HepG2 (cell line): ENCODE results near the gene RFFL. TPM values are rescaled to one million over a fixed set of nuclear protein-coding genes. Genes with fewer than 3 reads are reported as not detected.

Experiments
- ATAC-seq: fragments of 200-7000 bp; cut with Tn5 transposase; 3 replicates; pipeline ENCODE4 v1.9.1; 2020; ENCODE audit warnings: mild to moderate bottlenecking, moderate library complexity
- BruUV-seq: library from RNA; stranded (reverse); fragments of 400-500 nt; replicated peaks from 2 replicates; lab custom pipeline; 2021; lab: Mats Ljungman, UMichigan
- CTCF ChIA-PET: fragments of 300-600 bp; formaldehyde crosslinking; extraction: SDS; loops from one replicate; lab custom pipeline; 2021; ENCODE audit warnings: low total read pairs, inconsistent platforms, low intra/inter-chr PET ratio; lab: Yijun Ruan, JAX
- POLR2A ChIA-PET: fragments of 350-600 bp; sonication (Branson Sonifier 250); formaldehyde crosslinking; loops from one replicate; lab custom pipeline; 2020; ENCODE audit warnings: antibody characterized with exemption, inconsistent platforms; lab: Yijun Ruan, JAX
- DNase-seq: peaks from one replicate; pipeline ENCODE4 v3.0.0-alpha.2; 2015; ENCODE audit warnings: low spot score
- FAIRE-seq: peaks from 3 replicates; lab custom pipeline; 2011; peaks lifted over from hg19 to GRCh38; lab: Jason Lieb, UNC
- H2AFZ ChIP-seq: one replicate; pipeline ENCODE4 v1.6.1; 2011; ENCODE audit warnings: low read length, inconsistent platforms
- H3K27ac ChIP-seq: fragments of 300-600 bp; 3 replicates; pipeline ENCODE4 v1.8.0; 2011; ENCODE audit warnings: mixed run types, mild to moderate bottlenecking, mixed read lengths, low read length, inconsistent platforms; ENCODE audit not compliant: insufficient read depth; ENCODE audit errors: extremely low read length
- H3K27me3 ChIP-seq, 2 experiments: fragments of 200-600 bp in 1 of 2; 2 replicates in 1 of 2; 3 replicates in 1 of 2; pipeline versions ENCODE4 v1.6.0 to v1.8.0; 2011; ENCODE audit warnings: low read length in 2 of 2, mild to moderate bottlenecking in 2 of 2, moderate library complexity in 2 of 2, inconsistent platforms in 1 of 2; ENCODE audit not compliant: insufficient read depth in 2 of 2, control insufficient read depth in 1 of 2
- H3K36me3 ChIP-seq, 2 experiments: fragments of 200-600 bp in 1 of 2; replicated peaks in 1 of 2; 2 replicates in 1 of 2; 3 replicates in 1 of 2; pipeline versions ENCODE4 v1.5.1 to v1.8.0; 2011; ENCODE audit warnings: low read length in 2 of 2, inconsistent platforms in 1 of 2; ENCODE audit not compliant: insufficient read depth in 2 of 2, control insufficient read depth in 1 of 2
- H3K4me1 ChIP-seq: 2 replicates; pipeline ENCODE4 v1.5.1; 2012; ENCODE audit warnings: low read length, inconsistent platforms; ENCODE audit not compliant: insufficient read depth
- H3K4me2 ChIP-seq: 2 replicates; pipeline ENCODE4 v1.6.0; 2011; ENCODE audit warnings: low read depth, low read length, inconsistent platforms
- H3K4me3 ChIP-seq, 3 experiments: fragments of 200-600 bp in 1 of 3; sonication (generic), shearing (Covaris generic) in 1 of 3; replicated peaks in 1 of 3; 2 replicates each; pipeline ENCODE4 v1.5.1; 2011 to 2016; ENCODE audit warnings: low read length in 3 of 3, inconsistent platforms in 2 of 3, low read depth in 2 of 3, mild to moderate bottlenecking in 2 of 3, control low read depth in 1 of 3, mixed read lengths in 1 of 3; ENCODE audit not compliant: insufficient read depth in 1 of 3
- H3K79me2 ChIP-seq: one replicate; pipeline ENCODE4 v1.6.1; 2011; ENCODE audit warnings: low read length, inconsistent platforms; ENCODE audit not compliant: insufficient read depth
- H3K9ac ChIP-seq: 2 replicates; pipeline ENCODE4 v1.6.0; 2011; ENCODE audit warnings: mild to moderate bottlenecking, low read depth, low read length, inconsistent platforms; ENCODE audit not compliant: insufficient read depth
- H3K9me3 ChIP-seq: 2 replicates; pipeline ENCODE4 v1.5.1; 2012; ENCODE audit warnings: mild to moderate bottlenecking, low read length
- H4K20me1 ChIP-seq: 2 replicates; pipeline ENCODE4 v1.6.0; 2011; ENCODE audit warnings: inconsistent platforms, mild to moderate bottlenecking, low read length, moderate library complexity; ENCODE audit not compliant: insufficient read depth
- FOXM1 ChIP-seq: sonication (generic); formaldehyde crosslinking; IDR thresholded peaks from 2 replicates; pipeline ENCODE4 v1.5.0; 2020; ENCODE audit warnings: missing genetic modification reagents
- GATAD2A ChIP-seq: IDR thresholded peaks from 2 replicates; pipeline ENCODE4 v1.6.1; 2016
- GPN1 ChIP-seq: sonication (generic); formaldehyde crosslinking; IDR thresholded peaks from 2 replicates; pipeline ENCODE4 v1.5.1; 2020; ENCODE audit warnings: missing genetic modification reagents, borderline replicate concordance
- MEIS2 ChIP-seq: sonication (generic); formaldehyde crosslinking; IDR thresholded peaks from 2 replicates; pipeline ENCODE4 v1.9.0; 2021; ENCODE audit warnings: mild to moderate bottlenecking, missing genetic modification reagents
- NFE2L2 ChIP-seq: fragments of 150-350 bp; IDR thresholded peaks from 2 replicates; pipeline ENCODE4 v1.6.1; 2014; ENCODE audit warnings: low read length
- NFIC ChIP-seq: IDR thresholded peaks from 2 replicates; pipeline ENCODE4 v1.6.1; 2012; ENCODE audit warnings: mild to moderate bottlenecking, low read length, inconsistent platforms
- SRSF1 ChIP-seq: fragments of 200-400 bp; formaldehyde crosslinking; optimal IDR thresholded peaks from 2 replicates; pipeline ENCODE3; 2017; ENCODE audit warnings: mild to moderate bottlenecking, low read depth, low read length, moderate library complexity
- ZBTB21 ChIP-seq: sonication (generic); formaldehyde crosslinking; IDR thresholded peaks from 2 replicates; pipeline ENCODE4 v1.4.0; 2020; ENCODE audit warnings: missing genetic modification reagents
- ZBTB38 ChIP-seq: sonication (generic); formaldehyde crosslinking; IDR thresholded peaks from 2 replicates; pipeline ENCODE4 v1.5.1; 2020; ENCODE audit warnings: mild to moderate bottlenecking, missing genetic modification reagents
- ZBTB42 ChIP-seq: sonication (generic); formaldehyde crosslinking; IDR thresholded peaks from 2 replicates; pipeline ENCODE4 v1.5.0; 2020; ENCODE audit warnings: mild to moderate bottlenecking, missing genetic modification reagents
- ZBTB44 ChIP-seq: sonication (generic); formaldehyde crosslinking; IDR thresholded peaks from 2 replicates; pipeline ENCODE4 v1.4.0; 2020; ENCODE audit warnings: missing genetic modification reagents
- ZBTB7B ChIP-seq: sonication (generic); formaldehyde crosslinking; IDR thresholded peaks from 2 replicates; pipeline ENCODE4 v1.4.0; 2020; ENCODE audit warnings: missing genetic modification reagents
- ZKSCAN1 ChIP-seq: fragments of 150-350 bp; IDR thresholded peaks from 2 replicates; pipeline ENCODE4 v1.6.1; 2014; ENCODE audit warnings: low read length
- ZKSCAN5 ChIP-seq: sonication (generic); formaldehyde crosslinking; IDR thresholded peaks from 2 replicates; pipeline ENCODE4 v1.5.1; 2020; ENCODE audit warnings: mild to moderate bottlenecking, missing genetic modification reagents
- ZNF343 ChIP-seq: sonication (generic); formaldehyde crosslinking; IDR thresholded peaks from 2 replicates; pipeline ENCODE4 v1.4.0; 2020; ENCODE audit warnings: mild to moderate bottlenecking, missing genetic modification reagents
- ZSCAN20 ChIP-seq: sonication (generic); formaldehyde crosslinking; IDR thresholded peaks from 2 replicates; pipeline ENCODE4 v1.4.0; 2020; ENCODE audit warnings: missing genetic modification reagents, mild to moderate bottlenecking, borderline replicate concordance
- WGBS: methylation state at CpG from one replicate; pipeline ENCODE4 v1.1.6; 2017; ENCODE audit warnings: low lambda C conversion rate; 5-methylcytosine and 5-hydroxymethylcytosine counted together
- in situ Hi-C: cut with HindIII; loops from 2 replicates; pipeline ENCODE4 v1.10.0; 2017; ENCODE audit warnings: low pct_unique_long_range_greater_than_20kb; ENCODE audit not compliant: extremely low pct_ligation_motif_present
- intact Hi-C: fragments of 100-400 bp; cut with micrococcal nuclease; formaldehyde crosslinking; loops from one replicate; pipeline ENCODE4 v1.10.0; 2022; ENCODE audit not compliant: unreplicated experiment
- polyA plus RNA-seq, 8 experiments: library from polyadenylated mRNA; depleted of rRNA in 3 of 8; stranded (reverse) in 7 of 8; unstranded in 1 of 8; fragments of >200 nt; fragmentation: Illumina TruSeq in 4 of 8; extraction: Trizol in 4 of 8; gene quantifications; 2 replicates each; pipeline versions ENCODE4 v1.2.1 to v1.2.3, GENCODE V29; 2011 to 2016; ENCODE audit warnings: low read depth in 4 of 8, missing spikeins in 1 of 8, mixed read lengths in 1 of 8; ENCODE audit not compliant: insufficient read depth in 1 of 8
- total RNA-seq, 5 experiments: library from RNA; depleted of rRNA; stranded (reverse); fragments of >200 nt; fragmentation: Illumina TruSeq; extraction: Trizol; gene quantifications; 2 replicates each; pipeline ENCODE4 v1.2.3, GENCODE V29; 2016; ENCODE audit warnings: low read depth in 1 of 5
- TF ChIP-seq, protein P1 (sequence below): sonication (generic); formaldehyde crosslinking; IDR thresholded peaks from 2 replicates; pipeline ENCODE4 v1.4.0; 2020; ENCODE audit warnings: missing genetic modification reagents
- TF ChIP-seq, protein P2 (sequence below): sonication (generic); formaldehyde crosslinking; conservative IDR thresholded peaks from 2 replicates; pipeline ENCODE4 v1.8.0; 2022; ENCODE audit warnings: low read depth, missing genetic modification reagents

RFFL gene
- total and polyA plus RNA-seq, 2 of the 13 experiments (the other 11 are each of a cell fraction or from before 2014, with no cell fraction given): 24.3 to 48.6 TPM

DNA sequence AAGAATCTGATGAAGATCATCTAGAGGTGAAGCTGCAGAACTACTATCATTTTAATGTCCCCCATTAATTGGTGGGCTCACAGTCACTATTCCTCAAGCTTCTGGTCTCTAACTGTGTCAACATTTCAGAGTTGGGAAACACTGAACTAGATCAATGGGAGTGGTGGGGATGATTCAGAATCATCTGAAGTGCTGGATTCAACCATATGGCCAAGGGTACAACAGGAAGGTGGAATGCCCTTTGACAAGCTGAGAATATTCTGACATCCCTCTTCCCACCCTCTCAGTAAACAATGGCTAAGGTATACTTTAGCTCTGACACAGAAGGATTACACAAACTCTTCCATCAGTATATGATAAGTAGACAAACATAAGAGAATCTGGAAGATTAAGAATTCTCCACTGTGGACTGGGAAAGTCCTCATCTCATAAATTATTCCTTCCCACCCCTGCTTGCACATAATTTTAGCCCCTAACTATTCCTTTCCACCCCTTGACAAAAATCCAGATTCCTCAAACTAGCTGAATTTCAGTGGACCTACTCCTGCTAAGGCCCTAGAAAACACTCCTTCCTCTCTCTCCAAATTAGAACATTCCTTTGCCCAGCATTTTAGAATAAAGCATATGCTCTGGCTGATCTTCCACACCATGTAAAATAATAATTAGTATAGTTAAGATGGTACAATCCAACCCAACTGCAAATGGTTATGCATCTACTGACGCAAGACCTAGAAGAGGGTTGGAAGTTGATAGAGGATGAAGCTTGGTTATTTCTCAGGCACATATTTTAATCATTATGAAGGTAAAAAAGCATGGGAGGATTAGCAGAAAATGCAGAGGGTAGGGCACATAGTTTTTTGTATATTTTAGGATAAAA is 16.3 kb upstream of the RFFL start:
- Histone ChIP-seq H3K9ac (no peak overlapping the region), H3K79me2 (peaks cover 84% of the 10 kb centered on the region), H3K4me1 (peaks cover 92% of the 10 kb centered on the region), H3K4me2 (peak overlapping the region; percentile 8; the same call in 1 of the 2 replicates), H3K36me3 (no peaks in the 10 kb centered on the region; a peak in 1 of 5 replicates), H3K4me3 (no peak overlapping the region), H3K27me3 (no peaks in the 10 kb centered on the region), H4K20me1 (no peaks in the 10 kb centered on the region), H2AFZ (no peak overlapping the region), H3K27ac (peak overlapping the region; percentile 50), H3K9me3 (no peaks in the 10 kb centered on the region)
- FAIRE-seq: peak; percentile 82
- CTCF ChIA-PET: no interaction called here
- intact Hi-C loops (no loop called here), in situ Hi-C loops (no loop called here)
- POLR2A ChIA-PET: interaction anchor here (0.6 to 2.7 kb wide), 5 partner anchors 8 to 25 kb away, joined by 4 to 27 read pairs (median 4); partner anchors contain the start of gene RFFL
- WGBS: 100% methylated on average over 1 of the region's 1 CpG
- peak; percentile 92 for DNase-seq
- no TSS peak for BruUV-seq
- ATAC-seq: peak; percentile 96
- TF ChIP-seq, protein P1, sequence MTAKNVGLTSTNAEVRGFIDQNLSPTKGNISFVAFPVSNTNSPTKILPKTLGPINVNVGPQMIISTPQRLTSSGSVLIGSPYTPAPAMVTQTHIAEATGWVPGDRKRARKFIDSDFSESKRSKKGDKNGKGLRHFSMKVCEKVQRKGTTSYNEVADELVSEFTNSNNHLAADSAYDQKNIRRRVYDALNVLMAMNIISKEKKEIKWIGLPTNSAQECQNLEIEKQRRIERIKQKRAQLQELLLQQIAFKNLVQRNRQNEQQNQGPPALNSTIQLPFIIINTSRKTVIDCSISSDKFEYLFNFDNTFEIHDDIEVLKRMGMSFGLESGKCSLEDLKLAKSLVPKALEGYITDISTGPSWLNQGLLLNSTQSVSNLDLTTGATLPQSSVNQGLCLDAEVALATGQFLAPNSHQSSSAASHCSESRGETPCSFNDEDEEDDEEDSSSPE (CRISPR knock-in tag): no peak
- peak; percentile 94 for TF ChIP-seq GATAD2A
- TF ChIP-seq, protein P2, sequence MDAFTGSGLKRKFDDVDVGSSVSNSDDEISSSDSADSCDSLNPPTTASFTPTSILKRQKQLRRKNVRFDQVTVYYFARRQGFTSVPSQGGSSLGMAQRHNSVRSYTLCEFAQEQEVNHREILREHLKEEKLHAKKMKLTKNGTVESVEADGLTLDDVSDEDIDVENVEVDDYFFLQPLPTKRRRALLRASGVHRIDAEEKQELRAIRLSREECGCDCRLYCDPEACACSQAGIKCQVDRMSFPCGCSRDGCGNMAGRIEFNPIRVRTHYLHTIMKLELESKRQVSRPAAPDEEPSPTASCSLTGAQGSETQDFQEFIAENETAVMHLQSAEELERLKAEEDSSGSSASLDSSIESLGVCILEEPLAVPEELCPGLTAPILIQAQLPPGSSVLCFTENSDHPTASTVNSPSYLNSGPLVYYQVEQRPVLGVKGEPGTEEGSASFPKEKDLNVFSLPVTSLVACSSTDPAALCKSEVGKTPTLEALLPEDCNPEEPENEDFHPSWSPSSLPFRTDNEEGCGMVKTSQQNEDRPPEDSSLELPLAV (CRISPR knock-in tag): no peak
- TF ChIP-seq ZBTB38: no peak
- TF ChIP-seq NFIC: peak; percentile 57; the same call in 1 of the 2 replicates
- no peak for TF ChIP-seq SRSF1
- TF ChIP-seq MEIS2 (CRISPR knock-in tag): peak; percentile 44; the same call in 1 of the 2 replicates
- TF ChIP-seq ZKSCAN1: no peak
- TF ChIP-seq ZBTB7B (CRISPR knock-in tag): peak; percentile 68; the same call in 1 of the 2 replicates
- TF ChIP-seq ZBTB42 (CRISPR knock-in tag): no peak
- TF ChIP-seq ZBTB21 (CRISPR knock-in tag): no peak
- no peak for TF ChIP-seq NFE2L2
- no peak for TF ChIP-seq ZKSCAN5 (CRISPR knock-in tag)
- no peak for TF ChIP-seq GPN1 (CRISPR knock-in tag)
- TF ChIP-seq FOXM1 (CRISPR knock-in tag): no peak
- no peak for TF ChIP-seq ZSCAN20 (CRISPR knock-in tag)
- TF ChIP-seq ZBTB44 (CRISPR knock-in tag): no peak
- TF ChIP-seq ZNF343 (CRISPR knock-in tag): no peak
